ENCODE measurements around the gene RTN4R. TPM values are rescaled to one million over a fixed set of nuclear protein-coding genes. Genes with fewer than 3 reads are reported as not detected.

The RTN4R gene
- total and polyA plus RNA-seq, 2 of the 4 experiments (the other 2 are of a cell fraction), result 0.18 to 0.94 TPM

- ATAC-seq (ENCODE audit: low read depth) (no peak), DNase-seq (no peak)
- H3K23ac ChIP-seq (ENCODE audit: low read depth, low read length), result no peak overlapping the region
- 80% methylated on average over 6 of the region's 13 CpGs; no CpG with 5 or more reads in 1 of the 2 experiments for WGBS, 2 experiments (ENCODE audit: extremely low coverage in 2 of 2, insufficient read length in 1 of 2)
- 0 out of 2 replicates have a peak, but pooled peaks cover 7% of the 10 kb centered on the region for H4K20me1 ChIP-seq (ENCODE audit: insufficient read depth, low read length)
- H4K91ac ChIP-seq (ENCODE audit: insufficient read depth, low read depth, low read length), result no peak overlapping the region
- no peak overlapping the region for H3K14ac ChIP-seq (replicated peaks; ENCODE audit: low read depth, low read length)
- dilution Hi-C loops (cut with HindIII; ENCODE audit: low sequenced_read_pairs, unreplicated experiment) (no loop called here), intact Hi-C loops (cut with micrococcal nuclease) (no loop called here), in situ Hi-C loops (cut with MboI; ENCODE audit: low sequenced_read_pairs) (no loop called here)
- H3K9me3 ChIP-seq (ENCODE audit: control insufficient read depth, insufficient read depth, low read length), result peaks cover 6% of the 10 kb centered on the region
- CTCF ChIA-PET, result no interaction called here
- no peak overlapping the region for H3K18ac ChIP-seq (ENCODE audit: low read depth, low read length)
- no peaks in the 10 kb centered on the region for H3K36me3 ChIP-seq (ENCODE audit: control insufficient read depth, insufficient read depth, low read length)
- H3K27me3 ChIP-seq (ENCODE audit: control insufficient read depth, insufficient read depth, low read length), result peaks cover 19% of the 10 kb centered on the region; the same call in 1 of the 2 replicates
- peaks cover 5% of the 10 kb centered on the region; the same call in 1 of the 2 replicates for H3K9me1 ChIP-seq (ENCODE audit: insufficient read depth, low read length)
- no peak overlapping the region for H3K4me3 ChIP-seq (ENCODE audit: insufficient read depth, low read depth, low read length)
- H3K4ac ChIP-seq (ENCODE audit: low read depth, low read length), result no peak overlapping the region
- no peak for TF ChIP-seq MAFK (IDR thresholded peaks at IDR 0.05; ENCODE audit: low read depth, low read length)
- no peak for TF ChIP-seq RAD21 (IDR thresholded peaks at IDR 0.05; ENCODE audit: low read length)
- TF ChIP-seq CHD1 (IDR thresholded peaks at IDR 0.05; ENCODE audit: low read depth, low read length), result no peak
- no peak for TF ChIP-seq NFE2L2 (IDR thresholded peaks at IDR 0.05; ENCODE audit: low read depth, low read length)
- no peak for TF ChIP-seq ELK1 (IDR thresholded peaks at IDR 0.05; ENCODE audit: borderline replicate concordance, low read depth, low read length)
- no peak for TF ChIP-seq RCOR1 (IDR thresholded peaks at IDR 0.05; ENCODE audit: insufficient replicate concordance, low read length)
- no peak for TF ChIP-seq USF2 (IDR thresholded peaks at IDR 0.05; ENCODE audit: low read depth, low read length)
- POLR2A ChIA-PET (ENCODE audit: unreplicated experiment), result no interaction called here
- no peak overlapping the region for H2AK5ac ChIP-seq (ENCODE audit: low read depth, low read length)
- H2BK5ac ChIP-seq (ENCODE audit: low read depth, low read length, poor library complexity, severe bottlenecking), result no peak overlapping the region
- no peak overlapping the region for H3K56ac ChIP-seq (ENCODE audit: extremely low read depth, insufficient read depth, low read length)
- no peak overlapping the region for H4K8ac ChIP-seq (ENCODE audit: low read depth in 2 of 2, low read length in 2 of 2)
- H2BK15ac ChIP-seq (ENCODE audit: low read depth, low read length), result no peak overlapping the region
- no peak overlapping the region for H3K27ac ChIP-seq (ENCODE audit: insufficient read depth, low read length)
- BruUV-seq (replicated peaks), result no TSS peak
- H3K4me1 ChIP-seq (ENCODE audit: control insufficient read depth, insufficient read depth, low read length), result no peaks in the 10 kb centered on the region
- no peak overlapping the region for H3K9ac ChIP-seq (ENCODE audit: low read depth, low read length)
- H2AK9ac ChIP-seq (replicated peaks; ENCODE audit: low read depth, low read length, poor library complexity), result no peak overlapping the region
- no peaks in the 10 kb centered on the region for H3K79me1 ChIP-seq (ENCODE audit: low read depth in 1 of 2, low read length in 2 of 2)
- no peak overlapping the region for H4K5ac ChIP-seq (ENCODE audit: low read depth, low read length)
- H2BK120ac ChIP-seq (ENCODE audit: low read depth, low read length), result no peak overlapping the region
- no peak overlapping the region for H2BK20ac ChIP-seq (ENCODE audit: low read depth, low read length)
- no peak overlapping the region for H3K4me2 ChIP-seq (ENCODE audit: low read depth, low read length)
- no peak overlapping the region for H2AFZ ChIP-seq (replicated peaks; ENCODE audit: low read length, poor library complexity)
Measured at GRCh38 chr22:20220629-20221026, 47.5 kb downstream of the RTN4R start.

Data from IMR-90 (cell line).